Fibroblast of skin of right biceps (primary cell): ENCODE results near the gene GSG1L.
"Not testable (repeated sequence)": the region's sequence is repeated elsewhere in the genome, so short reads cannot be mapped to it uniquely, and the experiment has no call there.

Experiments used
- DNase-seq: peaks from one replicate; pipeline ENCODE4 v3.0.0-alpha.2; 2013

GSG1L gene

GRCh38 chr16:27747946-27748345, 315.6 kb downstream of the GSG1L start:
- DNase-seq = no peak

GRCh38 chr16:27746076-27746855, 317.2 kb downstream of the GSG1L start:
- no peak for DNase-seq

GRCh38 chr16:27745348-27745747, 318.2 kb downstream of the GSG1L start:
- DNase-seq = peak; percentile 37

GRCh38 chr16:27743963-27744362, 319.6 kb downstream of the GSG1L start:
- no peak for DNase-seq

- not testable (repeated sequence) for DNase-seq
Measured at GRCh38 chr16:27743001-27743400, 320.5 kb downstream of the GSG1L start.

DNA sequence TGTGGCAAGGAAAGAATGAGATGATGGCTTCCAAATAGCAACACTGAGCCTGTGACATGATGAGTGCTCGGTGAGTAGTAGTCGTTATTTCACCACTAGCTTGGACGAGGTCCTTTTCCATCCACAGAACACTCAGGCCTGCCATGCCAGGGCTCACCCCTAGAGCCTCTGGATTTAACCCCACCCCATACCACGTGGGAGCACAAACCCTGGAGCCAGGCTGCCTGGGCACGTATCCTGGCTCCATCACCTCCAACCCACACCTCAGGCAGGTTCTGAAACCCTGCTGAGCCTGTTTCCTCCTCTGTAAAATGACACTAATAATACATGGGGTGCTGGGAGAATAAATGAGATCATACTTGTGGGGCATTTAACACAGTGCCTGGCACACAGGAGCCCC, 321.2 kb downstream of the GSG1L start:
- DNase-seq = no peak

DNA sequence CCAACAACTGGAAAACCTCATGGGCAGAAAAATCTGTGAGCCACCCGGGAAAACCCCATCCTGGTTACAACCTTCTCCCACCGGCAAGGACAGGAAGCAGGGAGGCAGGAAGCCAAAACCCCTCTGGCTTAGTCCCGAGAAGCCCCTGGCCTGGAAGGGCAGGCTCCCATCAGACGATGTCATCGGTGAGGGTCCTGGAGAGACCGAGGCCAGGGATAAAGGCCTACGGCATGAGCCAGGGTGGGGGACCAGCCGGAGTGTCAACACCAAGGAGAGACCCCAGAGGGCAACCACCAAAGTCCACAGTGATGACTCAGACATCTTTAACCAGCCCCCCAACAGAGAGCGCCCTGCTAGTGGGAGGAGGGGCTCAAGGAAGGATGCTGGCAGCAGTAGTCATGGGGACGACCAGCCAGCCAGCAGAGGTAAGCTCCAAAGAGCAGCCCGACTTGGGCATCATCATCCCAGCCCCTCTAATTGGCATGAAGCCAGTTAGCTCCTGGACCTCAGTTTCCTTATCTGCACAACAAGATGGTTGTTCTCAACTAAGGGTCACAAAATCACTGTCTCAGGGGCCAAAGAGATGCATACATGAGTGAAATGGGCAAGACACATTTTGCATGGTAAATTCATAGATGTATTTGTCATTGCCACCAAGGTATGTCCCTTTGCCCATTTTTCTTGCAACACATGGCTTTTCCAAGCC, 322.9 kb downstream of the GSG1L start:
- no peak for DNase-seq

GRCh38 chr16:27739606-27740357, 323.7 kb downstream of the GSG1L start:
- DNase-seq = no peak

GRCh38 chr16:27738596-27738995, 324.9 kb downstream of the GSG1L start:
- DNase-seq = no peak
